Kidney glomerular epithelial cell (primary cell): ENCODE data around the gene NLGN1.

Source experiments
- DNase-seq: peaks from one replicate; lab custom pipeline; 2025; lab: John Stamatoyannopoulos, UW

Gene NLGN1

GRCh38 chr3:174285242-174285864, 887.8 kb downstream of the NLGN1 start:
- DNase-seq, result no peak

GRCh38 chr3:174287705-174288104, 890.2 kb downstream of the NLGN1 start:
- DNase-seq, result no peak

GRCh38 chr3:174294616-174295015, 897.1 kb downstream of the NLGN1 start:
- no peak for DNase-seq

- DNase-seq, result no peak
Observed at GRCh38 chr3:174295306-174296092, 898.0 kb downstream of the NLGN1 start.

GRCh38 chr3:174302746-174303315, 905.3 kb downstream of the NLGN1 start:
- no peak for DNase-seq

GRCh38 chr3:174303907-174304560, 906.5 kb downstream of the NLGN1 start:
- no peak for DNase-seq

GRCh38 chr3:174308736-174309135, 911.2 kb downstream of the NLGN1 start:
- DNase-seq, result no peak

- no peak for DNase-seq
Observed at GRCh38 chr3:174310475-174310983, 913.0 kb downstream of the NLGN1 start.

- no peak for DNase-seq
Observed at GRCh38 chr3:174315225-174315624, 917.7 kb downstream of the NLGN1 start.

- no peak for DNase-seq
Observed at GRCh38 chr3:174317005-174317404, 919.5 kb downstream of the NLGN1 start.

GRCh38 chr3:174318181-174318580, 920.6 kb downstream of the NLGN1 start:
- peak; percentile 3 for DNase-seq

- DNase-seq, result no peak
Observed at GRCh38 chr3:174321548-174321947, 924.0 kb downstream of the NLGN1 start.

GRCh38 chr3:174322789-174323188, 925.2 kb downstream of the NLGN1 start:
- no peak for DNase-seq

GRCh38 chr3:174325171-174325570, 927.6 kb downstream of the NLGN1 start:
- no peak for DNase-seq

- no peak for DNase-seq
Observed at GRCh38 chr3:174325834-174326700, 928.5 kb downstream of the NLGN1 start.

- DNase-seq, result peak; percentile 43
Observed at GRCh38 chr3:174329321-174329720, 931.8 kb downstream of the NLGN1 start.

- DNase-seq, result peak; percentile 72
Observed at GRCh38 chr3:174330303-174330702, 932.8 kb downstream of the NLGN1 start.

GRCh38 chr3:174331095-174331800, 933.7 kb downstream of the NLGN1 start:
- no peak for DNase-seq

GRCh38 chr3:174332391-174332790, 934.8 kb downstream of the NLGN1 start:
- DNase-seq, result no peak

GRCh38 chr3:174333640-174334039, 936.1 kb downstream of the NLGN1 start:
- DNase-seq, result no peak

GRCh38 chr3:174334111-174334510, 936.6 kb downstream of the NLGN1 start:
- no peak for DNase-seq
